PC-3 (cell line): ENCODE measurements around the gene SEC14L1.

Source experiments
- CTCF ChIP-seq: fragments of 300-600 bp; sonication (generic); conservative IDR thresholded peaks from 2 replicates; pipeline ENCODE4 v1.5.1; 2017; ENCODE audit warnings: antibody characterized with exemption, low read depth, mild to moderate bottlenecking, low read length
- EZH2 ChIP-seq: fragments of 300-600 bp; sonication (generic); IDR thresholded peaks from one replicate; pipeline ENCODE4 v1.6.1; 2017; ENCODE audit warnings: antibody characterized with exemption, mild to moderate bottlenecking, low read length; ENCODE audit not compliant: unreplicated experiment
- EZH2phosphoT487 ChIP-seq: fragments of 300-600 bp; sonication (generic); IDR thresholded peaks from 2 replicates; pipeline ENCODE4 v1.6.1; 2018; ENCODE audit warnings: mild to moderate bottlenecking, antibody characterized with exemption, low read length, borderline replicate concordance

DNA sequence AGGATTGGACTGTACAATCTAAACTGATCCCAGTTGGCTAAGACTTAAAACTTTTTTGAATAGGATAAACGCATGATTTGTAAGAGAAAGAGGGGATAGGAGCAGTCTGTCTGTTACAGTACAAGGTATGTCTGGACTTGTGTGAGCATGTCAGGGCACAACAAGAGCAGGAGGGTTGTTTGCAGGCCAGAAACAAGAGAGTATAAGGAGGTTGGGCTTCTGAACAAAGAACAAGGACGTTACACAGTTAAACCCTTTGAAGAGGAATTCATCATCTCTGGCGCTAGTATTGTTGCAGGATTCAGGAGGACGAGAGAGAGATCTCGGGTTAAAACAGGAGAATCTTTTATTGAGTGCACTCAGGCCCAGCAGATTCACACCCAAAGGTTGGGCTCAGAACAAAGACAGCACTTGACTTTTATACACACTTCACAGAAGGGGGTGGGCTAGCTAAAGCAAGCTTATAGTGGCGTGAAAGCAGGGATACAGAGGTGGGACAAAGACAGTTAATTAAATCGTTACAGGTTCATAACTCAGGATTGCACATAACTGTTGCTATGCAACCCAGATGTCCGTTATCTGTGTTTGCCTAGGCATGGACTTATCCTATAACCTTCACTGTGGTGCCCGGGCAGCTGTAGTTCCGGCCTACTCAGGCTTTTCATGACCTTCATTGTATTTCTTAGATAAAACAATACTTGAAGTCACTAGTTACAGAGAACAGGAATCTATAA, 34.3 kb downstream of the SEC14L1 start:
- TF ChIP-seq CTCF (no peak), EZH2phosphoT487 (no peak), EZH2 (no peak)
